CD14-positive monocyte (primary cell): ENCODE measurements around the gene SMPDL3A. TPM values are rescaled to one million over a fixed set of nuclear protein-coding genes. Genes with fewer than 3 reads are reported as not detected.

ENCODE experiments used
- DNase-seq, 3 donors: peaks; one replicate each; pipeline ENCODE4 v3.0.0-alpha.2; 2011 to 2022
- H2AFZ ChIP-seq: 2 replicates; pipeline ENCODE4 v1.6.0; 2012; ENCODE audit warnings: mild to moderate bottlenecking, low read depth, low read length, inconsistent platforms; ENCODE audit not compliant: insufficient read depth, poor library complexity, severe bottlenecking
- H3K27ac ChIP-seq, 2 donors: 1 replicate in 1 of 2; 2 replicates in 1 of 2; pipeline ENCODE4 v1.5.1; 2012 to 2013; ENCODE audit warnings: low read length in 2 of 2, control low read depth in 1 of 2, inconsistent platforms in 1 of 2, low read depth in 1 of 2, mild to moderate bottlenecking in 1 of 2
- H3K27me3 ChIP-seq, 2 donors: one replicate each; pipeline versions ENCODE4 v1.6.0 to v1.6.1; 2011 to 2013; ENCODE audit warnings: low read length in 2 of 2; ENCODE audit not compliant: control insufficient read depth in 2 of 2, insufficient read depth in 2 of 2
- H3K36me3 ChIP-seq, 2 donors: replicated peaks in 1 of 2; 1 replicate in 1 of 2; 2 replicates in 1 of 2; pipeline versions ENCODE4 v1.5.1 to v1.6.1; 2012 to 2013; ENCODE audit warnings: low read length in 2 of 2, control low read depth in 1 of 2, inconsistent platforms in 1 of 2, mild to moderate bottlenecking in 1 of 2; ENCODE audit not compliant: insufficient read depth in 2 of 2, control insufficient read depth in 1 of 2
- H3K4me1 ChIP-seq, 2 donors: 1 replicate in 1 of 2; 2 replicates in 1 of 2; pipeline versions ENCODE4 v1.5.1 to v1.6.1; 2012 to 2013; ENCODE audit warnings: low read length in 2 of 2, control low read depth in 1 of 2, inconsistent platforms in 1 of 2, mild to moderate bottlenecking in 1 of 2, moderate library complexity in 1 of 2; ENCODE audit not compliant: insufficient read depth in 2 of 2, control insufficient read depth in 1 of 2
- H3K4me2 ChIP-seq: replicated peaks from 2 replicates; pipeline ENCODE3; 2012; ENCODE audit warnings: low read length, moderate library complexity, mild to moderate bottlenecking; ENCODE audit not compliant: poor library complexity, severe bottlenecking; ENCODE audit errors: extremely low read depth
- H3K4me3 ChIP-seq, 3 experiments: fragments of 200-600 bp in 1 of 3; sonication (generic) in 1 of 3; replicated peaks in 1 of 3; 1 replicate in 2 of 3; 2 replicates in 1 of 3; pipeline ENCODE4 v1.5.1; 2011 to 2013; ENCODE audit warnings: low read length in 3 of 3, mild to moderate bottlenecking in 3 of 3, control low read depth in 2 of 3, low read depth in 2 of 3, inconsistent platforms in 1 of 3, moderate library complexity in 1 of 3
- H3K79me2 ChIP-seq: 2 replicates; pipeline ENCODE4 v1.6.0; 2012; ENCODE audit warnings: mild to moderate bottlenecking, control low read depth, inconsistent platforms, low read length, moderate library complexity; ENCODE audit not compliant: insufficient read depth
- H3K9ac ChIP-seq: 2 replicates; pipeline ENCODE4 v1.6.0; 2017; ENCODE audit warnings: low read length, mild to moderate bottlenecking; ENCODE audit not compliant: insufficient read depth, poor library complexity, severe bottlenecking
- H3K9me3 ChIP-seq, 2 donors: replicated peaks in 1 of 2; 1 replicate in 1 of 2; 2 replicates in 1 of 2; pipeline versions ENCODE4 v1.5.1 to v1.6.1; 2012 to 2013; ENCODE audit warnings: low read length in 2 of 2, control low read depth in 1 of 2; ENCODE audit not compliant: control insufficient read depth in 1 of 2, insufficient read depth in 1 of 2
- H4K20me1 ChIP-seq: 2 replicates; pipeline ENCODE4 v1.6.0; 2012; ENCODE audit warnings: mild to moderate bottlenecking, low read length, control low read depth, moderate library complexity; ENCODE audit not compliant: insufficient read depth
- H3K27ac Mint-ChIP-seq, 7 donors: one replicate each; pipeline ENCODE4 v1.8.0; 2020; ENCODE audit warnings: mild to moderate bottlenecking in 7 of 7, mixed read lengths in 7 of 7, moderate library complexity in 6 of 7, inconsistent platforms in 2 of 7
- H3K27me3 Mint-ChIP-seq, 3 donors: one replicate each; pipeline ENCODE4 v1.8.0; 2021 to 2022; ENCODE audit warnings: low read depth in 3 of 3, mild to moderate bottlenecking in 3 of 3, mixed read lengths in 3 of 3, moderate library complexity in 3 of 3, inconsistent platforms in 1 of 3
- H3K36me3 Mint-ChIP-seq, 2 donors: one replicate each; pipeline ENCODE4 v1.8.0; 2020; ENCODE audit warnings: mixed read lengths in 2 of 2, inconsistent platforms in 1 of 2, mild to moderate bottlenecking in 1 of 2
- H3K4me1 Mint-ChIP-seq: one replicate; pipeline ENCODE4 v1.8.0; 2020; ENCODE audit warnings: mild to moderate bottlenecking, mixed read lengths
- H3K4me3 Mint-ChIP-seq, 2 donors: one replicate each; pipeline ENCODE4 v1.8.0; 2020; ENCODE audit warnings: mild to moderate bottlenecking in 2 of 2, mixed read lengths in 2 of 2, moderate library complexity in 1 of 2
- H3K9me3 Mint-ChIP-seq, 7 donors: one replicate each; pipeline ENCODE4 v1.8.0; 2020 to 2022; ENCODE audit warnings: mixed read lengths in 7 of 7, mild to moderate bottlenecking in 6 of 7, moderate library complexity in 6 of 7, inconsistent platforms in 2 of 7
- WGBS: methylation state at CpG from one replicate; pipeline ENCODE4 v1.1.5; 2013; ENCODE audit warnings: missing lambda C conversion rate; ENCODE audit not compliant: insufficient coverage; 5-methylcytosine and 5-hydroxymethylcytosine counted together
- intact Hi-C, 2 donors: fragments of 100-400 bp; cut with micrococcal nuclease; formaldehyde crosslinking; loops; one replicate each; pipeline versions ENCODE4 v1.15.0 to v1.15.1; 2023
- polyA plus RNA-seq, 3 donors: library from polyadenylated mRNA; depleted of rRNA in 1 of 3; unstranded in 2 of 3; stranded (reverse) in 1 of 3; fragments of 300-500 nt in 2 of 3; fragments of >200 nt in 1 of 3; fragmentation: Illumina TruSeq in 2 of 3; gene quantifications; 1 replicate in 2 of 3; 2 replicates in 1 of 3; pipeline ENCODE4 v1.2.3, GENCODE V29; 2012 to 2021
- TF ChIP-seq, protein P1 (sequence below): fragments of 200-600 bp; IDR thresholded peaks from one replicate; pipeline ENCODE4 v1.8.0; 2022; ENCODE audit warnings: antibody characterized with exemption, mild to moderate bottlenecking

SMPDL3A gene
- polyA plus RNA-seq, 3 donors = 21.3 to 30.1 (median 21.7) TPM

DNA sequence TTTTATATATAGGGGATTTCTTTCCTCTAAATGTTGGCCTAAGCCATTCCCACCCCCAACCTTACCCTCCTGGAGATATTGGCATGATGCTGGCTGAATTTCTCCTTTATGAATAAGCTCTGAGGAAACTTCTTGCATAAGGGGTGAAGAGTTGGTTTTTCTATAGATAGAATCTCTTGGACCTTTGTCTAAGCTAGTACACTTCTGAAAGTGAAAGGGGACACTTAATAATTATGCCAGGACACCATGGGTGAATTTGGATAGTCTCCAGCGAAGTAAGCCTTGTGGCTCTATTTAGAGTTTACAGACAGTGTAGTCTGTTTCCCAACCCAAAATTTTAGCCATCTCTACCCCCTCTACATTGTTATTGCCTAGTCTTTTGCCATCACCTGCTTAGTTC, 36.6 kb upstream of the SMPDL3A start:
- Histone ChIP-seq H3K4me2 (peak overlapping the region; percentile 17), H3K27ac (peak overlapping the region in 1 of 2 donors; percentile 73), H3K27me3 (no peaks in the 10 kb centered on the region), H2AFZ (peak overlapping the region; percentile 2), H4K20me1 (no peaks in the 10 kb centered on the region), H3K79me2 (no peaks in the 10 kb centered on the region), H3K4me3 (no peak overlapping the region), H3K36me3 (no peaks in the 10 kb centered on the region), H3K4me1 (peaks cover 58 to 62% of the 10 kb centered on the region in 2 donors), H3K9ac (no peak overlapping the region), H3K9me3 (peaks cover 0 to 7% of the 10 kb centered on the region in 2 donors)
- DNase-seq = peak; percentile 10 to 17 (median 14)
- Mint-ChIP-seq H3K4me3 (no peak overlapping the region), H3K36me3 (peaks cover 2 to 9% of the 10 kb centered on the region in 2 donors), H3K4me1 (peaks cover 61% of the 10 kb centered on the region), H3K9me3 (peaks cover 5 to 16% (median 12%) of the 10 kb centered on the region in 7 donors), H3K27ac (peak overlapping the region; percentile 32 to 90 (median 75)), H3K27me3 (peaks cover 0 to 2% (median 0%) of the 10 kb centered on the region in 3 donors)
- no CpG with 5 or more reads among the region's 1 CpG for WGBS
- TF ChIP-seq, protein P1, sequence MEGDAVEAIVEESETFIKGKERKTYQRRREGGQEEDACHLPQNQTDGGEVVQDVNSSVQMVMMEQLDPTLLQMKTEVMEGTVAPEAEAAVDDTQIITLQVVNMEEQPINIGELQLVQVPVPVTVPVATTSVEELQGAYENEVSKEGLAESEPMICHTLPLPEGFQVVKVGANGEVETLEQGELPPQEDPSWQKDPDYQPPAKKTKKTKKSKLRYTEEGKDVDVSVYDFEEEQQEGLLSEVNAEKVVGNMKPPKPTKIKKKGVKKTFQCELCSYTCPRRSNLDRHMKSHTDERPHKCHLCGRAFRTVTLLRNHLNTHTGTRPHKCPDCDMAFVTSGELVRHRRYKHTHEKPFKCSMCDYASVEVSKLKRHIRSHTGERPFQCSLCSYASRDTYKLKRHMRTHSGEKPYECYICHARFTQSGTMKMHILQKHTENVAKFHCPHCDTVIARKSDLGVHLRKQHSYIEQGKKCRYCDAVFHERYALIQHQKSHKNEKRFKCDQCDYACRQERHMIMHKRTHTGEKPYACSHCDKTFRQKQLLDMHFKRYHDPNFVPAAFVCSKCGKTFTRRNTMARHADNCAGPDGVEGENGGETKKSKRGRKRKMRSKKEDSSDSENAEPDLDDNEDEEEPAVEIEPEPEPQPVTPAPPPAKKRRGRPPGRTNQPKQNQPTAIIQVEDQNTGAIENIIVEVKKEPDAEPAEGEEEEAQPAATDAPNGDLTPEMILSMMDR = no peak
- intact Hi-C loops = loop anchor here in 1 of 2 donors (5.0 kb wide), 1 partner anchor 35 kb away; the partner anchor contains the start of gene SMPDL3A

DNA sequence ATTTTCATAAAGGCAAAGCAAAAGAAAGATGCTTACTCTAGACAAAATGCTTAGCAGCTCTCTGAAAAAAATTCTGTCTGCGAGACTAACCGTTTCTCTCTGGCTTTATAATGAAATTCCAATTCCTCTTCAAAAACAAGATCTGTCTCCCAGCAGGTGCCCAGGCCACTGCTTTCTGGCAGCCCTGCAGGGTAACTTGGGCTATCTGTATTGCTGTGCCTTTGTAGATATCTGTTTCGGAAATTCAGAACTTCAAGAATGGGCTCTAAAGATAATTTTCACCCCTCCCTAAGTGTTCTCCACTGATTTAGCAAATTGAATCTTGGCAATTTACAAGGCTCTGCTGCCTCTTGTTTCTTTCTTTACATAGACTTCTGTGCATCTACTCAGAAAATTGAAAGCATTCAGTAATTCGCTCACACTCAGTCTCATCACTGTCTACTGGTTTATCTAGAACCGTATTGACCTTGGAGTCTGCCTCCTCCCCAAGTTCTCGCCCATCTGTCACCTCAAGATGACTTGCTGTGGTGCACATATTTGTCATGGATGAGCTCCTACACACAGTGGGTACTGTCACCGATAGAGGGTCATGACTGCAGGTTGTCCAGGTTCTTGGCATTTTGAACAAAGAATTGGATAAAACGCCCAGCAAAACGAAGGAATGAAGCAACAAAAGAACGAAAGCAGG, 35.9 kb upstream of the SMPDL3A start:
- 89% methylated on average over 8 of the region's 10 CpGs for WGBS
- peaks cover under 1 to 9% of the 10 kb centered on the region in 2 donors for H3K36me3 Mint-ChIP-seq
- H3K4me1 Mint-ChIP-seq = peaks cover 54% of the 10 kb centered on the region
- Histone ChIP-seq H3K79me2 (no peaks in the 10 kb centered on the region), H3K4me1 (peaks cover 53 to 57% of the 10 kb centered on the region in 2 donors), H3K27ac (peak overlapping the region; percentile 53 to 73), H3K4me2 (peak overlapping the region; percentile 22), H3K36me3 (no peaks in the 10 kb centered on the region), H3K4me3 (peak overlapping the region in 1 of 3 experiments; percentile 12), H3K9me3 (peaks cover 0 to 7% of the 10 kb centered on the region in 2 donors), H3K9ac (no peak overlapping the region), H2AFZ (peak overlapping the region; percentile 2), H3K27me3 (no peaks in the 10 kb centered on the region), H4K20me1 (no peaks in the 10 kb centered on the region)
- H3K4me3 Mint-ChIP-seq = no peak overlapping the region
- TF ChIP-seq, protein P1 = no peak
- intact Hi-C loops = loop anchor here in 1 of 2 donors (5.0 kb wide), 1 partner anchor 34 kb away; the partner anchor contains the start of gene SMPDL3A
- H3K27me3 Mint-ChIP-seq = peaks cover 0 to 2% (median 0%) of the 10 kb centered on the region in 3 donors
- no peak for DNase-seq
- H3K27ac Mint-ChIP-seq = peak overlapping the region; percentile 70 to 90 (median 78)
- H3K9me3 Mint-ChIP-seq = peaks cover 5 to 14% (median 9%) of the 10 kb centered on the region in 7 donors
